ENCODE measurements around the gene COIL.

COIL gene

GRCh38 chr17:56960596-56961538 is at the start of gene COIL:
Gene COIL, minus strand, starts transcription at chr17:56961050. Its CDS starts 31 bp downstream, at chr17:56961019.
- ATAC-seq (replicated peaks) (peak; percentile 98 to 99), DNase-seq (peak; percentile 86)
- Mint-ChIP-seq H3K27me3 (no peaks in the 10 kb centered on the region), H3K27ac (peak within 1 kb of the TSS; percentile 95), H3K4me3 (peak within 1 kb of the TSS; percentile 84 to 88), H3K9me3 (no peaks in the 10 kb centered on the region), H3K4me1 (peaks cover 0 to 11% of the 10 kb centered on the region in 2 donors), H3K36me3 (no peaks in the 10 kb centered on the region)

- H3K4me3 Mint-ChIP-seq: no peak overlapping the region
- ATAC-seq (replicated peaks): peak in 1 of 2 donors; percentile 13
- no peaks in the 10 kb centered on the region for H3K9me3 Mint-ChIP-seq
- DNase-seq: no peak
- peaks cover 8 to 13% of the 10 kb centered on the region in 2 donors for H3K36me3 Mint-ChIP-seq
- H3K27me3 Mint-ChIP-seq: no peaks in the 10 kb centered on the region
- H3K27ac Mint-ChIP-seq: no peak overlapping the region
- H3K4me1 Mint-ChIP-seq: peaks cover 16 to 26% of the 10 kb centered on the region in 2 donors
These were observed 49.6 kb upstream of the COIL start for GRCh38 chr17:57010487-57010886.

GRCh38 chr17:57009737-57010445 is 49.0 kb upstream of the COIL start:
- H3K27ac Mint-ChIP-seq: no peak overlapping the region
- peaks cover 14 to 19% of the 10 kb centered on the region in 2 donors for H3K36me3 Mint-ChIP-seq
- H3K27me3 Mint-ChIP-seq: no peaks in the 10 kb centered on the region
- peaks cover 21 to 32% of the 10 kb centered on the region in 2 donors for H3K4me1 Mint-ChIP-seq
- H3K4me3 Mint-ChIP-seq: peak overlapping the region; percentile 11 to 38
- no peaks in the 10 kb centered on the region for H3K9me3 Mint-ChIP-seq
- ATAC-seq (replicated peaks) (peak; percentile 74 to 79), DNase-seq (peak; percentile 31)

GRCh38 chr17:57008958-57009357 is 48.1 kb upstream of the COIL start:
- Mint-ChIP-seq H3K27ac (no peak overlapping the region), H3K36me3 (peaks cover 16 to 25% of the 10 kb centered on the region in 2 donors), H3K27me3 (no peaks in the 10 kb centered on the region), H3K4me3 (no peak overlapping the region), H3K9me3 (no peaks in the 10 kb centered on the region), H3K4me1 (peaks cover 24 to 39% of the 10 kb centered on the region in 2 donors)
- no peak for ATAC-seq (replicated peaks)
- DNase-seq: no peak

- Mint-ChIP-seq H3K36me3 (peaks cover 41 to 53% of the 10 kb centered on the region in 2 donors), H3K27ac (peak overlapping the region; percentile 20), H3K9me3 (peaks cover 0 to 4% of the 10 kb centered on the region in 2 donors), H3K4me1 (peaks cover 35 to 53% of the 10 kb centered on the region in 2 donors), H3K27me3 (no peaks in the 10 kb centered on the region), H3K4me3 (no peak overlapping the region)
- ATAC-seq (replicated peaks): no peak
- no peak for DNase-seq
These were observed 45.2 kb upstream of the COIL start for GRCh38 chr17:57006040-57006439.

- DNase-seq: peak; percentile 20
- peak; percentile 88 to 91 for ATAC-seq (replicated peaks)
- Mint-ChIP-seq H3K27me3 (no peaks in the 10 kb centered on the region), H3K4me1 (peaks cover 36 to 56% of the 10 kb centered on the region in 2 donors), H3K36me3 (peaks cover 50 to 60% of the 10 kb centered on the region in 2 donors), H3K9me3 (peaks cover 0 to 4% of the 10 kb centered on the region in 2 donors), H3K27ac (peak overlapping the region; percentile 86), H3K4me3 (peak overlapping the region; percentile 44 to 58)
These were observed 44.2 kb upstream of the COIL start for GRCh38 chr17:57004944-57005579.

GRCh38 chr17:57002904-57003303 is 42.1 kb upstream of the COIL start:
- ATAC-seq (replicated peaks): no peak
- no peak for DNase-seq
- Mint-ChIP-seq H3K9me3 (peaks cover 0 to 4% of the 10 kb centered on the region in 2 donors), H3K27ac (peak overlapping the region; percentile 87), H3K4me3 (peak overlapping the region; percentile 18 to 59), H3K36me3 (peaks cover 59 to 75% of the 10 kb centered on the region in 2 donors), H3K4me1 (peaks cover 28 to 39% of the 10 kb centered on the region in 2 donors), H3K27me3 (no peaks in the 10 kb centered on the region)

- Mint-ChIP-seq H3K9me3 (peaks cover 0 to 4% of the 10 kb centered on the region in 2 donors), H3K4me3 (no peak overlapping the region), H3K36me3 (peaks cover 65 to 76% of the 10 kb centered on the region in 2 donors), H3K27me3 (no peaks in the 10 kb centered on the region), H3K4me1 (peaks cover 29 to 39% of the 10 kb centered on the region in 2 donors), H3K27ac (no peak overlapping the region)
- DNase-seq (no peak), ATAC-seq (replicated peaks) (no peak)
These were observed 40.7 kb upstream of the COIL start for GRCh38 chr17:57001541-57001940.

- H3K27me3 Mint-ChIP-seq: no peaks in the 10 kb centered on the region
- H3K4me1 Mint-ChIP-seq: peaks cover 6 to 13% of the 10 kb centered on the region in 2 donors
- no peak for DNase-seq
- H3K27ac Mint-ChIP-seq: no peak overlapping the region
- peaks cover 40 to 58% of the 10 kb centered on the region in 2 donors for H3K36me3 Mint-ChIP-seq
- H3K9me3 Mint-ChIP-seq: no peaks in the 10 kb centered on the region
- H3K4me3 Mint-ChIP-seq: no peak overlapping the region
- ATAC-seq (replicated peaks): no peak
These were observed 36.5 kb upstream of the COIL start for GRCh38 chr17:56997313-56997712.

GRCh38 chr17:56995766-56996165 is 34.9 kb upstream of the COIL start:
- H3K27me3 Mint-ChIP-seq: no peaks in the 10 kb centered on the region
- H3K4me1 Mint-ChIP-seq: peaks cover 7 to 16% of the 10 kb centered on the region in 2 donors
- H3K36me3 Mint-ChIP-seq: peaks cover 37 to 55% of the 10 kb centered on the region in 2 donors
- H3K9me3 Mint-ChIP-seq: no peaks in the 10 kb centered on the region
- no peak for DNase-seq
- no peak overlapping the region for H3K27ac Mint-ChIP-seq
- no peak for ATAC-seq (replicated peaks)
- H3K4me3 Mint-ChIP-seq: no peak overlapping the region

GRCh38 chr17:56994009-56994792 is 33.4 kb upstream of the COIL start:
- H3K36me3 Mint-ChIP-seq: peaks cover 38 to 55% of the 10 kb centered on the region in 2 donors

GRCh38 chr17:56992364-56992763 is 31.5 kb upstream of the COIL start:
- no peak overlapping the region for H3K4me3 Mint-ChIP-seq
- ATAC-seq (replicated peaks): peak; percentile 42 to 64
- H3K36me3 Mint-ChIP-seq: peaks cover 36 to 52% of the 10 kb centered on the region in 2 donors
- no peaks in the 10 kb centered on the region for H3K9me3 Mint-ChIP-seq
- H3K27ac Mint-ChIP-seq: no peak overlapping the region
- no peaks in the 10 kb centered on the region for H3K27me3 Mint-ChIP-seq
- no peak for DNase-seq
- peaks cover 4 to 15% of the 10 kb centered on the region in 2 donors for H3K4me1 Mint-ChIP-seq

More at GRCh38 chr17:56994009-56994792, 33.4 kb upstream of the COIL start:
- Mint-ChIP-seq H3K9me3 (no peaks in the 10 kb centered on the region), H3K4me3 (no peak overlapping the region), H3K27ac (no peak overlapping the region), H3K27me3 (no peaks in the 10 kb centered on the region), H3K4me1 (peaks cover 6 to 13% of the 10 kb centered on the region in 2 donors)
- ATAC-seq (replicated peaks) (no peak), DNase-seq (no peak)

- Mint-ChIP-seq H3K27me3 (no peaks in the 10 kb centered on the region), H3K4me3 (no peak overlapping the region), H3K9me3 (no peaks in the 10 kb centered on the region), H3K36me3 (peaks cover 54 to 71% of the 10 kb centered on the region in 2 donors), H3K27ac (no peak overlapping the region), H3K4me1 (peaks cover 11 to 29% of the 10 kb centered on the region in 2 donors)
- DNase-seq (no peak), ATAC-seq (replicated peaks) (no peak)
These were observed 28.2 kb upstream of the COIL start for GRCh38 chr17:56988901-56989572.

All from stimulated activated naive B cell treated with anti-CD40 and anti-IgM and Interleukin-4, amounts not matched to agents 10 μg/mL and 1 μg/mL and 100 μg/mL, for 72 hours (primary cell).